DMS114 treated with DMSO at 0.1 percent for 48 hours (cell line): ENCODE measurements around the gene HLA-E.

ENCODE experiments used
- DNase-seq: peaks from one replicate; lab custom pipeline; 2025; ENCODE audit not compliant: unreplicated experiment; lab: John Stamatoyannopoulos, UW

Gene HLA-E

DNA sequence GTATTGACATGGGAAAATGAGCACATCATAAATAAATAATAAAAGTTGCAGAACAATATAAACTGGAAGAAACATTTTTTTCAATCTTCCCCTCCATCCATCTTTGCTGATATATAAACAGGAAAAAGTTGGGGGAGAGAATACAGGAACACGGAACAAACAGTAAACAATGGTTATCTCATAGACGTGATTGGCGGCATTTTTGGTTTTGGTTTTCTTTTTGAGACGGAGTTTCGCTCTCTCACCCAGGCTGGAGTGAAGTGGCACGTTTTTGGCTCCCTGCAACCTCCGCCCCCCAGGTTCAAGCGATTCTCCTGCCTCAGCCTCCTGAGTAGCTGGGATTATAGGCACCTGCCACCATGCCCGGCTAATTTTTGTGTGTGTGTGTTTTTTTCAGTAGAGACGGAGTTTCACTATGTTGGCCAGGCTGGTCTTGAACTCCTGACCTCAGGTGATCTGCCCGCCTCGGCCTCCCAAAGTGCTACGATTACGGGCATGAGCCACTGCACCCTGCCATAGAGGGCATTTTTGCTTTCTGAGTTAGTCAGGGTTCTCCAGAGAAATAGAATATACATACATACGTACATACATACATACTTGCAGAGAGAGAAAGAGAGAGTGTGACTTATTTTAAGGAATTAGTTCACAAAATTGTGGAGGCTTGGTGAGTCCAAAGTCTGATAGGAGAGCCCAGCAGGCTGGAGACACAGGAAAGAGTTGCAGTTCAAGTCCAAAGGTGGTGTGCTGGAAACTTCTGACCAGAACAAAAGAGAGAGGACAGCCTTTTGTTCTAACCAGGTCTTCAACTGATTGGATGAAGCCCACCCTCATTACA lies 44.4 kb downstream of the HLA-E start:
- no peak for DNase-seq

GRCh38 chr6:30537931-30538330 lies 48.6 kb downstream of the HLA-E start:
- DNase-seq = no peak

DNA sequence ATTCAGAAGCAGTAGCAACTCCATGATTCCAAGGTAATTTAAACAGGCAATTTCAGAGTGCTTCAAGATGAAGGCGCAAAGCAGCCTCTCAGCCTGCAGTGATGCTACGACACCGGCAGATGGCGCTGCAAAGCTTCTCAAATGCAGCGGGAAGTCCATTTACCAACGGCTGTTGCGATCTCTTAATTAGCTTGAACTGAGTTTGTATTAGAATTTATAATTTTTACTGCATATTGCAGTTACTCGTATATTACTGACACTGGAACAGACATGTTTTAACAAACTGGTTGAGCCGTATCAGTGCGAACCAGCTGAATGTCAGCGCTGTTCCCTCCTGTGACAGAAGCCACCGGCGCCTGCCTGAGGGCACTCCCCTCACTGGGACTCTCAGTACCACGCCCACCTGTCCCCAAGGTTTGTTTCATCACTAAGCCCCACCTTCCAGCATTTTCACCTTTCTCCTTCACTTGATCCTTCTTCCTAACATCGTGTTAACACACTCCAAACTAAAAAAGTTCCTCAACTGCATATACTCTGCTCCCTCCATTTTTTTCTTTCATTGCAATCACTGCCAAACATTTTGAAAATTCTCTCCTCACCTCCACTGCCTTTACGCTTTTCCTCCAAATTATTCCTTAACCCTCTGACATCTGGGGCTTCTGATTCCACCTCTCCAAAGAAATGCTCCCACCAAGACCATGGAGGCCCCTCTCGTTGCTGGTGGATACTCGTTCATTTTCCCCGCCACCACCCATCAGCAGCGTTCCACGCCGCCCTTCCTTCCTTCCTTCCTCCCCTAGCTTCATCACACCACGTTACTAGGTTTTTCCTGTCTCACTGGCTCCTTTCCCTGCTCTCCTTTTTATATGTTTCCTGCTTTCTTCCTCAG lies 52.5 kb downstream of the HLA-E start:
- DNase-seq = peak; percentile 81

GRCh38 chr6:30542404-30542725 lies 53.1 kb downstream of the HLA-E start:
- no peak for DNase-seq

- DNase-seq = no peak
Measured at GRCh38 chr6:30542915-30543314, 53.6 kb downstream of the HLA-E start.
